ENCODE results near the gene NFIA. TPM values are rescaled to one million over a fixed set of nuclear protein-coding genes. Genes with fewer than 3 reads are reported as not detected.

Gene NFIA
- total RNA-seq, 1 donor from 2014 or later = 1.2 TPM

DNA sequence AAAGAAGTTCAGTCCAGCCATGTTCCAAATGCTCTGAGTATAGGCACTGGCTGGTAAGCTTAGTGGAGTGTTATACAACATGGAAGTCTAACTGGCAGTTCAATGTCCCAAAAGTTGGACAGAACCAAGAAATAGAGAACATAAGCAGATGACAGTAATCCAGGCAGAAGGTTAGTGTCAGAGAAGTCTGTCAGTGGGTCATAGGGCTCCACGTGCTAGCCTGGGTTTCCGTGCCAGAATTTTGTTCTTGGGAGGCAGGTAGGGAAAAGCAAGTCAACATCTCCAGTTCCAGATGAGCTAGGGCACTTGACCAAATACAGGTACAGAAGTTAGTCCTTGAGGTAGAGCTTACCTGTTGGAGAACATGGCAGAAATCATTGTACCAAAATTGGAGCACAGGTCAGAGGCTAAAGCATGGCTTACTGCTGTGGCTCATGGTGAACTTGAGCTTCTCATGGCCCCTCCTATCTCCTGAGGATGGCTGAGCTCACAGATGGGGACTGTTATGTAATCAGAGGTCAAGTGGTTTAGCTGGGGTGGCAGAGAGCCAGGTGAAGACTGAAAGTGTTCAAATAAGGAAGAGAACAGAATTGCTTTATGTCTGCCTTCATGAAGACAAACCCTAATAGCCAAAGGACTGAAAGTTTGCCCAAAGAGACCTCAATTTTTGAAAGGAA lies 170.8 kb downstream of the NFIA start:
- Mint-ChIP-seq H3K4me1 (ENCODE audit: low read depth) (peaks cover 1% of the 10 kb centered on the region), H3K27me3 (peaks cover 4% of the 10 kb centered on the region), H3K36me3 (ENCODE audit: insufficient read depth) (no peaks in the 10 kb centered on the region), H3K4me3 (ENCODE audit: low read depth) (no peak overlapping the region), H3K27ac (no peak overlapping the region), H3K9me3 (ENCODE audit: low read depth) (no peaks in the 10 kb centered on the region)
- TF ChIP-seq, protein P1, sequence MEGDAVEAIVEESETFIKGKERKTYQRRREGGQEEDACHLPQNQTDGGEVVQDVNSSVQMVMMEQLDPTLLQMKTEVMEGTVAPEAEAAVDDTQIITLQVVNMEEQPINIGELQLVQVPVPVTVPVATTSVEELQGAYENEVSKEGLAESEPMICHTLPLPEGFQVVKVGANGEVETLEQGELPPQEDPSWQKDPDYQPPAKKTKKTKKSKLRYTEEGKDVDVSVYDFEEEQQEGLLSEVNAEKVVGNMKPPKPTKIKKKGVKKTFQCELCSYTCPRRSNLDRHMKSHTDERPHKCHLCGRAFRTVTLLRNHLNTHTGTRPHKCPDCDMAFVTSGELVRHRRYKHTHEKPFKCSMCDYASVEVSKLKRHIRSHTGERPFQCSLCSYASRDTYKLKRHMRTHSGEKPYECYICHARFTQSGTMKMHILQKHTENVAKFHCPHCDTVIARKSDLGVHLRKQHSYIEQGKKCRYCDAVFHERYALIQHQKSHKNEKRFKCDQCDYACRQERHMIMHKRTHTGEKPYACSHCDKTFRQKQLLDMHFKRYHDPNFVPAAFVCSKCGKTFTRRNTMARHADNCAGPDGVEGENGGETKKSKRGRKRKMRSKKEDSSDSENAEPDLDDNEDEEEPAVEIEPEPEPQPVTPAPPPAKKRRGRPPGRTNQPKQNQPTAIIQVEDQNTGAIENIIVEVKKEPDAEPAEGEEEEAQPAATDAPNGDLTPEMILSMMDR (IDR thresholded peaks at IDR 0.05; ENCODE audit: unreplicated experiment) = no peak
- no peak for DNase-seq (ENCODE audit: low spot score, unreplicated experiment)

DNA sequence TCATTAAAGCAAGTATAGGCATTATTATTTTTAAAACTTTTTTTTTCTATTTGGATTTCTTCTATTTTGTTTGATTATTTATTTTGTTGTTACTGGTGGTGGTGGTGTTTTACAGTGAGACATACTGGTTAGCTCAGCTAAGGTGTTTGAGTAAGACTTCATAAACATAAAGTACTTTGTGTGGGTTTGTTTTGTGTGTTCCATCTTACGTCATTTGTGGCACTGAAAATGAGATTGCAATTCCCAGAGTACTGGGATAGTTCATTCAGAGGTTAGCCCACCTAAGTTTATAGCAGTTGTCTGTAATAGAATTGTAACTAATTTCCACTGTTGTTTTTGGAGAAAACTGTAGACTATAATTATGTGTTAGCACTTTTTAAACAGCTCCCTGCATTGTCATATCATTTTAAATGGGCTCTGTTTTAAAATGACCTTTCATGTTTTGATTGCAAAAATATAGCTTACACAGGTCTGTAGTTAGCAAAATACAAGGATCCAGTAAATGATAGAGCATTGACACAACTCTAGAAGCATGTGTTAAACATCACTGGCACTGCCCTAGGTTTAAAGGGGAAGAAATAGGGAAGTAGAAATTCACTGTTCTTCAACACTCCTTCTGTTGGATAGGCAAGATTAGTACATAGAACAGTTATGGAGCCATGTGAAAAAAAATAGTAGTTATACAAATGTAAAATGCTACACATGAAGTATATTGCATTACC lies 171.7 kb downstream of the NFIA start:
- Mint-ChIP-seq H3K4me1 (ENCODE audit: low read depth) (peaks cover 1% of the 10 kb centered on the region), H3K9me3 (ENCODE audit: low read depth) (no peaks in the 10 kb centered on the region), H3K27me3 (peaks cover 4% of the 10 kb centered on the region), H3K27ac (no peak overlapping the region), H3K36me3 (ENCODE audit: insufficient read depth) (no peaks in the 10 kb centered on the region), H3K4me3 (ENCODE audit: low read depth) (no peak overlapping the region)
- DNase-seq (ENCODE audit: low spot score, unreplicated experiment) = no peak
- TF ChIP-seq, protein P1 (IDR thresholded peaks at IDR 0.05; ENCODE audit: unreplicated experiment) = no peak

DNA sequence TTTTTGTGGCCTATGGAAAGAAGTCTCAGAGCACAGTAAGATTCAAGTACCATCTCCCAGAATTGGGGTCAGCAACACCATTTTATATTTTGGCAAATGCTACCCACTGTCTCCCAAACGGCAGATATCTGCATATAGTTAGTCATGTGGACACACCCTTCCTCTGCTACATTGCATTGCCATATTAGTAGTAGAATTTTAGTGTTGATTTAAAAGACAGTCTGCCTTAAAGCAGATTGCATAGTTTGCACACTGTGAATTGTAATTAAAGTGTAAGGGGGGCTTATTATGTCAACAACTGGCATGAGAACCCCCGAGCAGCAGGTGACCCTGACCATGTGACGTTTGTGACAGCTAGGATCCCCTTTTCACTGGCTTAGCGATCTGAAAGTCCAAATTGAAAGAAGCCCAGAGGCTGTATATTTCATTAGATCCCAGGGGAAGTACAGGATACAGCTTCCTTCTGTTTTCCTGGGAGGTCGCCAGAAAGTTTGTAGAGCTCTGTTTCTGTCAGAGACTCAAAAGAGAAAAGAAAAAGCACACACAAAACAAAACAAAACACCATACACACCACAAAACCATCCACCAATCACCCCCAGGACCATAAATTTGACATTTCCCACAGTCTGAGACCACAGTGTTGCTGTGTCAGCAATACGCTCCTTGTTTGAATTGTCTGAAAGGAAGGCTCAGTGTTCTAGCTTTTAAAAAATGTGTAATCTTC lies 172.4 kb downstream of the NFIA start:
- H3K27ac Mint-ChIP-seq = no peak overlapping the region
- no peaks in the 10 kb centered on the region for H3K36me3 Mint-ChIP-seq (ENCODE audit: insufficient read depth)
- TF ChIP-seq, protein P1 (IDR thresholded peaks at IDR 0.05; ENCODE audit: unreplicated experiment) = no peak
- H3K27me3 Mint-ChIP-seq = peaks cover 9% of the 10 kb centered on the region
- DNase-seq (ENCODE audit: low spot score, unreplicated experiment) = no peak
- H3K9me3 Mint-ChIP-seq (ENCODE audit: low read depth) = no peaks in the 10 kb centered on the region
- peaks cover 1% of the 10 kb centered on the region for H3K4me1 Mint-ChIP-seq (ENCODE audit: low read depth)
- H3K4me3 Mint-ChIP-seq (ENCODE audit: low read depth) = no peak overlapping the region

DNA sequence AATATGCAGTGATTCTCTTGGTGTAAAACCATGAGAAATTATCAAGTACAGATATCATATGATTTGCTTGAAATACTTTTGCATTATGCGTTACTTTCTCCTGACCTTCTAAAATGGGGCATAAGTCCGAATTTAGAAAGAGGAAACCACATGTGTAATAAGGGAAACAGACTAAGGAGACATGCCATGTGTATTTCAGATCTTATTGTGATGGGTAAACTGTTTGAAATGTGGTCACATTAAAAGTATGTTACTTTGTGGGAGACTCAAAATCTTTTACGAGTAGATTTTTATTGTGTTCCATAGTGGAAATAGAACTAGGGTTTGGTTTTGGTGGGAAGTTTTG lies 173.0 kb downstream of the NFIA start:
- Mint-ChIP-seq H3K36me3 (ENCODE audit: insufficient read depth) (no peaks in the 10 kb centered on the region), H3K4me1 (ENCODE audit: low read depth) (peaks cover 1% of the 10 kb centered on the region), H3K4me3 (ENCODE audit: low read depth) (no peak overlapping the region), H3K27ac (no peak overlapping the region), H3K27me3 (peaks cover 9% of the 10 kb centered on the region), H3K9me3 (ENCODE audit: low read depth) (no peaks in the 10 kb centered on the region)
- TF ChIP-seq, protein P1 (IDR thresholded peaks at IDR 0.05; ENCODE audit: unreplicated experiment) = no peak
- DNase-seq (ENCODE audit: low spot score, unreplicated experiment) = no peak

DNA sequence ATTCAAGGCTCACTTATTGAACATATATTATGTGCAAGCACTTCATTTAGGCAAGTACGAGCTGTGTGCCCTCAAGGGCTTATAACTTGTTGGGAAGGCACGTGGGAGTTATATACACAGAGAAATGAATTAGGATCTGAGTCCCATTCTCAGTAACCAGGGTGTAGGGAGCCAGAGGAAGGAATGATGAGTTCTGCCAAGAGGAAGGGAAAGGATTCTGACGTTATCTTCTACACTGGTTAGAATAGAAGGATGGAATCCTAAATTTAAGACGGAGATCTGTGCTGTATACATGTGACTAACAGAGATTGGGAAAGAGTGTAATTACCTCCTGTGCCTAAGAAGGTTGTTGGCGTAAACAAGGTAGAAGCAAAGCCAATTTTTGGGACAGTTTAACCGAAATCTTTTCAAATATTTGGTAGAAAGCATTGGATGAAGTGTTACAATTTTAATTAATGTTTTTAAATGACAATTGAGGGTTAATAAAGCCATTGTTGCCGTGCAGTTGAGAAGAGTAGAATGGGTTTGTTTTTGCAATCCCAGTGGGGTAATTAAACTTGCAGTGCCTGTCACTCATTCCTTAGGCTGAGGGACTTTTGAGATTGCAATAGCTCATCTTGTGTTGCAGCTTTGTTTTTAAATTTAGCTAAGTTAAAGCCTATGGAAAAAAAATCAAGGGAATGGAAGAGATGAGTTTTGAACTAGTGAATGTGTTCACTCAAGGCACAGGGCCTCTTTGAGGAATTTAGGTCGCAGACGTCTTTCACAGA lies 177.2 kb downstream of the NFIA start:
- Mint-ChIP-seq H3K4me1 (ENCODE audit: low read depth) (peaks cover 1% of the 10 kb centered on the region), H3K4me3 (ENCODE audit: low read depth) (no peak overlapping the region), H3K27ac (no peak overlapping the region), H3K36me3 (ENCODE audit: insufficient read depth) (no peaks in the 10 kb centered on the region), H3K27me3 (peaks cover 14% of the 10 kb centered on the region), H3K9me3 (ENCODE audit: low read depth) (no peaks in the 10 kb centered on the region)
- TF ChIP-seq, protein P1 (IDR thresholded peaks at IDR 0.05; ENCODE audit: unreplicated experiment) = no peak
- DNase-seq (ENCODE audit: low spot score, unreplicated experiment) = no peak

Measured in progenitor cell of endocrine pancreas (in vitro differentiated cells).